NCI-H146 treated with DMSO at 0.1 percent for 48 hours (cell line): ENCODE data around the gene CPB1.
"Not testable (repeated sequence)": the region's sequence is repeated elsewhere in the genome, so short reads cannot be mapped to it uniquely, and the experiment has no call there.

ENCODE experiments used
- DNase-seq: peaks from one replicate; lab custom pipeline; 2025; ENCODE audit not compliant: unreplicated experiment; lab: John Stamatoyannopoulos, UW

The CPB1 gene

GRCh38 chr3:148827585-148827984 is at the start of gene CPB1:
Gene CPB1 (plus strand): TSS chr3:148827811. CDS start chr3:148827824, 13 bp downstream.
- no peak for DNase-seq

GRCh38 chr3:148778926-148779325 is 48.7 kb upstream of the CPB1 start:
- no peak for DNase-seq

- not testable (repeated sequence) for DNase-seq
These were observed 42.6 kb upstream of the CPB1 start for GRCh38 chr3:148785026-148785425.

- DNase-seq: not testable (repeated sequence)
These were observed 41.5 kb upstream of the CPB1 start for GRCh38 chr3:148786159-148786558.

GRCh38 chr3:148789146-148789545 is 38.5 kb upstream of the CPB1 start:
- no peak for DNase-seq

- DNase-seq: no peak
These were observed 37.7 kb upstream of the CPB1 start for GRCh38 chr3:148789906-148790305.

GRCh38 chr3:148790370-148790769 is 37.2 kb upstream of the CPB1 start:
- no peak for DNase-seq

GRCh38 chr3:148790851-148791735 is 36.5 kb upstream of the CPB1 start:
- no peak for DNase-seq

- no peak for DNase-seq
These were observed 35.7 kb upstream of the CPB1 start for GRCh38 chr3:148791920-148792319.

- no peak for DNase-seq
These were observed 35.1 kb upstream of the CPB1 start for GRCh38 chr3:148792516-148792915.

GRCh38 chr3:148796799-148797198 is 30.8 kb upstream of the CPB1 start:
- no peak for DNase-seq

- no peak for DNase-seq
These were observed 29.8 kb upstream of the CPB1 start for GRCh38 chr3:148797795-148798194.

- no peak for DNase-seq
These were observed 27.2 kb upstream of the CPB1 start for GRCh38 chr3:148800414-148800813.

GRCh38 chr3:148809835-148810234 is 17.8 kb upstream of the CPB1 start:
- DNase-seq: no peak

GRCh38 chr3:148815316-148816110 is 12.1 kb upstream of the CPB1 start:
- DNase-seq: no peak

GRCh38 chr3:148816427-148816826 is 11.2 kb upstream of the CPB1 start:
- DNase-seq: no peak

- peak; percentile 23 for DNase-seq
These were observed 10.6 kb upstream of the CPB1 start for GRCh38 chr3:148816981-148817525.

- no peak for DNase-seq
These were observed 7.0 kb upstream of the CPB1 start for GRCh38 chr3:148820361-148821245.

GRCh38 chr3:148823026-148823425 is 4.6 kb upstream of the CPB1 start:
- DNase-seq: no peak

GRCh38 chr3:148825476-148825875 is 2.1 kb upstream of the CPB1 start:
- no peak for DNase-seq
